ENCODE measurements around the gene CCNA2.

DNA sequence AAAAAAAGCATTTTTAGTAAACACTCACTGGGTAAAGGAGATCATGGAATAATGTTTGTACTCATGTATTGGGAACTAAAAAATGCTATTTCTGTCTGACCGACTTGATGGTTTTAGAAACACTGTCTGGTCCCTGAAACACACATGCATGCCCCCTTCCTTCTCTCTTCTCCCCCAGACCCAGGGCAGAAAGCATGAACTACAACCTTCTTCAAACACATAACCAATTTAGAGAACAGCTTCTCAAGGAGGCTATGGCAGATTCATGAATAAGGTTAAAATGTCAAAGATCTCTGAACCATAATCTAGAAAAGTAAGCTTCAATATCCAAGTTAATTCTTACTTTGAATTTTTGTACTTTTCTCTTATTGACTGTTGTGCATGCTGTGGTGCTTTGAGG, 6.0 kb downstream of the CCNA2 start:
- TF ChIP-seq KDM1A (IDR thresholded peaks at IDR 0.05; ENCODE audit: low read depth) (no peak), KDM5A (IDR thresholded peaks at IDR 0.05) (no peak), CTCF (IDR thresholded peaks at IDR 0.05) (no peak), POLR2A (IDR thresholded peaks at IDR 0.05; ENCODE audit: low read length) (no peak), HOXB5 (CRISPR knock-in tag; IDR thresholded peaks at IDR 0.05) (no peak), ELK1 (IDR thresholded peaks at IDR 0.05; ENCODE audit: low read depth, low read length) (no peak), POLR2AphosphoS2 (conservative IDR thresholded peaks at IDR 0.05; ENCODE audit: low read length) (no peak), MAZ (IDR thresholded peaks at IDR 0.05; ENCODE audit: borderline replicate concordance, low read depth, low read length) (no peak), EHMT2 (IDR thresholded peaks at IDR 0.05; ENCODE audit: low read depth) (no peak), RFX5 (IDR thresholded peaks at IDR 0.05) (no peak), REST (IDR thresholded peaks at IDR 0.05) (no peak)
- TF ChIP-seq, protein P1, sequence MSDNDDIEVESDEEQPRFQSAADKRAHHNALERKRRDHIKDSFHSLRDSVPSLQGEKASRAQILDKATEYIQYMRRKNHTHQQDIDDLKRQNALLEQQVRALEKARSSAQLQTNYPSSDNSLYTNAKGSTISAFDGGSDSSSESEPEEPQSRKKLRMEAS (IDR thresholded peaks at IDR 0.05): no peak

Data from A549 (cell line).